GM19397 (cell line): ENCODE measurements around the gene MEA1.
A peak's percentile ranks its signal among the peaks of the same experiment; 100 is the strongest.

ENCODE experiments used
- ATAC-seq: cut with Tn5 transposase; IDR thresholded peaks from one replicate; pipeline ENCODE4 v1.9.1; 2021; ENCODE audit warnings: mild to moderate bottlenecking, moderate library complexity; ENCODE audit not compliant: unreplicated experiment

Gene MEA1

DNA sequence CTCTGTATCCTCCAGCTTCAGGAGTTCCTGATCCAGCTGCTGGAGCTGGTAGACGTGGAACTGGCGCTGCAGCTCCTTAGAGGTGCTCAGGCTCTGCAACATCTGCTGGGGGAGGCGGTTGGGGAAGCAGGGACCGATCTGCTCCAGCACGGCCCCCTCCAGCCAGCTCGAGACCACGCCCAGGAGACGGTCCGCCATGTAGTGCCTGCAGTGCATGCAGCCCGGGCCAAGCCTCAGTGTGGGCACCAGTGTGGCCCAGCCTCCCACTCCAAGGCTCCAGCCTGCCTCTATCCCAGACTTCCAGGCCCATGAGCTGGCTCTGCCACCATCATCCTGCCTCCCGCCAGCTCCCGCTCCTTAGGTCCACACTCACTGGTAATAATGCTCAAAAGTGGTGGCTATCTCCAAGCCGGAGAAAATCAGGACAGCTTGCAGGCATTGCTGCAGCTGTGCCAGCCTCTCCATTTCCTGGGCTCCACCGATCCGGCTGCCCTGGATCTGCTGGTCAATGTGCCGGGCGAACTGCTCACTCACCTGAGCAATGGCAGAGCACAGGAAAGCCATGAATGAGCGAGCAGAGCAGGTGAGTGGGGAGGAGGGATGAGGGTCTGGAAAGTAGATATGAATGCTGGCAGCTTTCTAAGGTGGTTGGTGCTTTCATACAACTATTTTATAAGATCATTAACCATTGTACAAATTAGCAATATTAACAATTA, 27.0 kb upstream of the MEA1 start:
- no peak for ATAC-seq

DNA sequence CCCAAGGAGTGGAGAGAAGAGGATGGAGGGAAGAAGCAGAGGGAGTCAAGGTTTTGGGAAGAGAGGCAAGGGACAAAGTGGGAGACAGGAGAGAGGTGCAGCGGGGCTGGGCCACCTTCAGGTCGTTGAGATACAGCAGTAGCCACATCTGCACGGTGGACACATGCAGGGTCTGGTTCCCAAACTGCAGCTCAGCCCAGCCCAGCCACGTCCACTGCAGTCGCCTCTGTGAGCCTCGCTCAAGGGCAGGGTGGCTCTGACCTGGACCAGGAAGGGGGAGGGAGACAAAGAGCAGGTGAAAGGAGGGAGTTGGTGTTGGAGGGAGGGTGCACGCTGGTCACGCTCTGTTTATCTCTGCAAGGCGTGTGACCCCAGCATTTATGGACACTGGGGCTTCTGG, 25.0 kb upstream of the MEA1 start:
- ATAC-seq, result no peak

DNA sequence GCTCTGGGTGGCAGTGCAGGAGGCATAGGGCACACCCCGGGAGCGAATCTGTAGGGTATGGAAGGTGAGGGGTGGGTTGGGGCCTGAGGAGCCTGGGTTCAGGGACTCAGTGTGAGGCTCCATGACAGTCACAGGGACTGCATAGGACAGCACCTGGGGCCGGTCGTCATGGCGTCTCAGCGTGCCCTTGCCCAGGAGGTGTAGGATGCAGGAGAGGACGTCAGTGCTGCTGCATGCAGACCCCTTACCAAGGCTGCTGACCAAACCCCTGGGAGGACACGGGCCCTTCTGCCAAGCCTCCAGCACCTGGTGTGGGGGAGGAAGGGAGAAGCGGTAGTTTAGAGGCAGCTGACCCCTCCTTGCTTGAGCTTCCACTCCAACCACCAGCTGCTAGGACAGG, 24.0 kb upstream of the MEA1 start:
- ATAC-seq, result no peak

DNA sequence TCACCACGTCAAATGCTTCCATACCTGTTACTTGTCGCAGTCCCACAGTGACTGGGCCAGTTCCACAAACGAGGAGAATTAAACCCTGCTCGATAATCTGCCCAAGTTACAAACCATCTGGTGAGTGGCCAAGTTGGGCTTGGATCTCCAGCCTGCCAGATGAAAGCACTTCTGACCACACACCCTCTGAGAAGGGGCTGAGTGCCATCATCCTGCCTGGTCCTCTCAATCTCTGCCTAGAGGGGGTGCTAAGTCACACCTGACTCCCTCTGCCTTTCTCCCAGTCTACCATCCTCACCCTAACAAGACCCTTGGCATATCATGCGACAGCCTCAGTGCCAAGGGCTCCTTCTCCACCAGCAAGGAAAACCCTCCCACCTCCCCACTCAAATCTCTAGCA, 23.5 kb upstream of the MEA1 start:
- ATAC-seq, result no peak

DNA sequence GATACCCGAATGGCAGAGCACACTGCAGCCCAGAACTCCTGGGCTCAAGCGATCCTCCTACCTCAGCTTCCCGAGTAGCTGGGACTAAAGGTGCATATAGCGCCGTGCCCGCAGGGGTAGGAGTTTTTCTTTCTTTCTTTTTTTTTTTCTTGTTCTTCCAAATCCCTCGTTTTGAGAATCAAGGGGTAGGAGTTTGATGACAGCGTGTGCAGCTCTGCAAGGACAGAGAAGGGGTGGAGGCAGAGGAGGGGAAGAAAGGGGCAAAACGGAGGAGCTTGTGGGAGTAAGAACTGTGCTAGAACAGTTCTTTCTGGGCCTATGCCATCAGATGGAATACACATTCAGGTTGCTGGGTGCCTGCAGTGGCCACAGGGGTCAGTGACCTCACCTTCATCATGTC, 23.0 kb upstream of the MEA1 start:
- no peak for ATAC-seq

GRCh38 chr6:43035495-43036194, 21.9 kb upstream of the MEA1 start:
- ATAC-seq, result no peak

- ATAC-seq, result no peak
Measured at GRCh38 chr6:43034190-43034525, 20.4 kb upstream of the MEA1 start.

GRCh38 chr6:43033496-43034189, 19.9 kb upstream of the MEA1 start:
- ATAC-seq, result no peak

- ATAC-seq, result no peak
Measured at GRCh38 chr6:43032326-43032725, 18.6 kb upstream of the MEA1 start.

DNA sequence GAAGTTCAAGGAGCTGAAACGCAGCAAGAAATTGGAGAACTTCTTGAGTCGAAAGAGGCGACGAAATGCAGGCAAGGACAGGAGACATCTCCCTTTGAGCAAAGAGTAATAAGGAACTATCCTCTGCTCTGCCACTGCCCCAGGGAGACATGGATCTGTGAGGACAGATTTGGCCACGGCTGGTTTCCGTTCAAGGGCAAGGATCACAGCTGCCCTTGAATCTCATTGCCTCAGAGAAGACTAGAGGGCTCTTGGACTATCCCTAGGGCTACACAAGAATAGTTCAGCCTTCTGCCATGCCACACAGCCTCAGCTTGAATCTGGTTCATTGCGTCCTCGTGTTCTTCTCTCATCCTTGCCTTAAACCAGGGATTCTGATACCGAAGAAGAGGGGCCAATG, 15.4 kb upstream of the MEA1 start:
- ATAC-seq, result no peak

DNA sequence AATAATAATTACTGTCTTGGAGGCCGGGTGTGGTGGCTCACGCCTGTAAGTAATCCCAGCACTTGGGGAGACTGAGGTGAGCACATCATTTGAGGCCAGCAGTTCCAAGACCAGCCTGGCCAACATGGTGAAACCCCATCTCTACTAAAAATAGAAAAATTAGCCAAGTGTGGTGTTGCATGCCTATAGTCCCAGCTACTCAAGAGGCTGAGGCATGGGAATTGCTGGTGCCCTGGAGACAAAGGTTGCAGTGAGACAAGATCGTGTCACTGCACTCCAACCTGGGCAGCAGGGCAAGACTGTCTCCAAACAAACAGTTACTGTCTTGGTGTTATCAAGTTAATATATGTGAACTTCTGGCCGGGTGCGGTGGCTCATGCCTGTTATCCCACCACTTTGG, 12.6 kb upstream of the MEA1 start:
- ATAC-seq, result no peak

DNA sequence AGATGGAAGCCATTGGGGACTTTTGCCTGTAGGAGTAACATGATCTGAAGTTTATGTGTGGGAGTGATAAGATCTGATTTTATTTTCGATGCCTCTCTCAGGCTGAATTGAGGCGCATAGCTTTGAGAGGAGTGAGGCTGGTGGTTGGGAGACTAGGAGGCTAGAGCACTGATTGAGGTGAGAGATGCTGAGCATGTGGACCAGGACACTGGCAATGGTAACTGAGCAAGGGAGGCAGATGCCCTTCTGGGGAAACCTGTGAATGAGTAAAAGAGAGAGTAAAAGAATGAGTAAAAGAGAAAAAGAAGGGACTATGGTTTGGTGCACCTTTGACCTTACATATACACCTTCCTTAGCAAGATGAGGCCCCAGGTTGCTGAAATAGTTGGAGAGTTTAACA, 10.7 kb upstream of the MEA1 start:
- ATAC-seq, result no peak

- peak; percentile 78 for ATAC-seq
Measured at GRCh38 chr6:43021270-43022047, 7.7 kb upstream of the MEA1 start, which contains the start of gene RRP36. TSS of gene RRP36 (plus strand) at chr6:43021623. CDS start at chr6:43021655, 32 bp downstream.

- ATAC-seq, result no peak
Measured at GRCh38 chr6:43020847-43021246, 7.1 kb upstream of the MEA1 start.

DNA sequence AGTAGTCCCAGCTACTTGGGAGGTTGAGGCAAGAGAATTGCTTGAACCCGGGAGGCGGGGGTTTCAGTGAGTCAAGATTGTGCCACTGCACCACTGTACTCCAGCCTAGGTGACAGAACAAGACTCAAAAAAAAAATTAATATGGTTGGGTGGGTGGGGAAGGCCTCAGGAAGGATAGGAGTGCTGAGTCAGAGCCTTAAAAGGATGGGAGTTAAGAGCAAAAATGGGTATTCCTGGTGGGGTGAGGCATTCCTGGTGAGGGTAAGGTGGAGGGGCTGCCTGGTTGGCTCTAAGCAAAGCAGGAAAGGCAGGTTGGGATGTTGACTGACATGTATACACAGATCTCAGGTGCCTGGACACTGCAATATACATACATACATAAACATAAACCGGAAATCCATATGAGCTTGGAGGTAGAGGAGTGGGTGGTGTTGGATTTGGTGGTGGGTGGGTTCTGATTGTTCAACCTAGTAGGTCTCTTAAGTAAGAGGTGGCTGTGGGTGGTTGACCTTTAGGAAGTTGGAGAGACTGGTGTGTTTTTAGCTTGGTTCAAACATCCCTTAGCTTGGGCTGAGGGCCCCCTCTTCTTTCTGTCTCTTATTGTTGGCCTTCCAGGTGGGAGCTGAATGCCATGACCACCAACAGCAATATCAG, 6.4 kb upstream of the MEA1 start:
- no peak for ATAC-seq

GRCh38 chr6:43019152-43019551, 5.4 kb upstream of the MEA1 start:
- no peak for ATAC-seq

DNA sequence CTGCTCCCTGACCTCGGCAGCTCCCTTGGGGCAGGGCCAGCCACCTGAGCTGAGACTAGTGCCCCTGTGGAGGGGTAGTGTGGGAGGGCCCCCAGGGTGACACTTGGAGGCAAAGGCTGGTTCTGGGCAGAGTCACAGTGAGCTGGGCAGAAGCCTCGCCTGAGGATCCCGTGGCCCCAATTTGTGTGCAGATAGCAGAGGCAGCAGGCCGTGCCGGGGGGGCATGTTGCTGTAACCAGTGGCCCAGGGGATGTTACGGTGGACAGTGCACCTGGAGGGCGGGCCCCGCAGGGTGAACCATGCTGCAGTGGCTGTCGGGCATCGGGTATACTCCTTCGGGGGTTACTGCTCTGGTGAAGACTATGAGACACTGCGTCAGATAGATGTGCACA, 3.2 kb upstream of the MEA1 start:
- ATAC-seq, result no peak

GRCh38 chr6:43016176-43016942, 2.6 kb upstream of the MEA1 start:
- ATAC-seq, result no peak

DNA sequence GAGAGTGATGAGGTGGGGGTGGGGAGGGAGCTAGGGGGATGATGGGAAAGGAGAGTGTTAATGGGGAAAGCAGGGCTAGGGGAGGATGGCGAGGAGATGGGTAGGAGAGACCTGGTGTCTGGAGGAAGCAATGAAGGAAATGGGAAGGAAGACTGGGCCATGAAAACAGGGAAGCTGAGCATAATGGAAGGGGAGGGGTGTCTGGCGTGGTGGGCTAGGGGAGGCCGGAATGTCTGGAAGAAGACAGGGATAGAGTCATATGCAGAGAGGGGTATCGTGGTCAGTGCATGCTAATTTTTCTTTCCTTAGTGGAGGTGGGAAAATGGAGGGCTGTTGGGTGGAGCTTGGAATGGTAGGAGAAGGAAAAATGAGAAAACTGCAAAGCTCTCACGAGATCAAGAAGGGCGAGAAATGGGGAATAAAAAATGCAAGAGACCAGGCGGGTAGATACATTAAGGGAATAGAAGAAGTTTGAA, 726 bp upstream of the MEA1 start:
- no peak for ATAC-seq
